ENCODE results near the gene BICC1. TPM values are rescaled to one million over a fixed set of nuclear protein-coding genes. Genes with fewer than 3 reads are reported as not detected.

The BICC1 gene
- polyA plus RNA-seq, 3 donors: 0.02 to 0.24 (median 0.14) TPM

DNA sequence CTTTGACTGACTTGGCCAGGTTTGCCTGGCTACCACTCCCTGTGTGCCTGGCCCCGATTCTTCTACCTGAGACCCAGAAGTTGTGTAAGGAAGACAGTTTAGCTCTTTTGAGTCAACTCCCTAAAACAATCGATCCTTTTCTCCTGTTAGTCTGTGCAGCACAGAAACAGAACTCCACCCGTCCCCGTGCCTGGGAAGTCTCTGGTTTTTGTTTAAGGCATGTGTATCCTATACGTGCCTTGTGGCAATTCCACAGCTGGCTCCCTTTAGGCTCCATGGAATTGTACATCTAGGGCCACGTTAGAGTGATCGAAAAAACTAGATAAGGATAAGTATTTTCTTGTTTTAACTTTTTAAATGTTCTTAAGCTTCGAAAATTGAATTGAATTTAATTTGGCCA, 131.6 kb downstream of the BICC1 start:
- Mint-ChIP-seq H3K27ac (no peak overlapping the region), H3K9me3 (no peaks in the 10 kb centered on the region), H3K4me1 (peaks cover 14% of the 10 kb centered on the region), H3K36me3 (no peaks in the 10 kb centered on the region), H3K27me3 (ENCODE audit: low read depth in 3 of 3) (peaks cover 0 to 3% (median 0%) of the 10 kb centered on the region in 3 donors), H3K4me3 (no peak overlapping the region)
- Histone ChIP-seq H4K20me1 (ENCODE audit: insufficient read depth, low read length) (no peaks in the 10 kb centered on the region), H3K9ac (ENCODE audit: insufficient read depth, low read length, poor library complexity, severe bottlenecking) (no peak overlapping the region), H3K79me2 (ENCODE audit: insufficient read depth, low read length) (no peaks in the 10 kb centered on the region), H3K36me3 (replicated peaks in 1 of 2; ENCODE audit: control insufficient read depth in 1 of 2, insufficient read depth in 2 of 2, low read length in 2 of 2) (no peaks in the 10 kb centered on the region), H2AFZ (ENCODE audit: insufficient read depth, low read depth, low read length, poor library complexity, severe bottlenecking) (no peak overlapping the region), H3K4me2 (replicated peaks; ENCODE audit: extremely low read depth, low read length, poor library complexity, severe bottlenecking) (no peak overlapping the region), H3K4me3 (replicated peaks in 1 of 3; ENCODE audit: low read depth in 2 of 3, low read length in 3 of 3) (no peak overlapping the region), H3K4me1 (ENCODE audit: control insufficient read depth in 1 of 2, insufficient read depth in 2 of 2, low read length in 2 of 2) (peaks cover 4% of the 10 kb centered on the region in 2 donors), H3K27me3 (ENCODE audit: control insufficient read depth in 2 of 2, insufficient read depth in 2 of 2, low read length in 2 of 2) (no peaks in the 10 kb centered on the region), H3K9me3 (replicated peaks in 1 of 2; ENCODE audit: control insufficient read depth in 1 of 2, insufficient read depth in 1 of 2, low read length in 2 of 2) (no peaks in the 10 kb centered on the region), H3K27ac (ENCODE audit: low read depth in 1 of 2, low read length in 2 of 2) (no peak overlapping the region)
- no peak for DNase-seq
- WGBS (ENCODE audit: insufficient coverage): 92% methylated on average over 4 of the region's 8 CpGs
- TF ChIP-seq, protein P1, sequence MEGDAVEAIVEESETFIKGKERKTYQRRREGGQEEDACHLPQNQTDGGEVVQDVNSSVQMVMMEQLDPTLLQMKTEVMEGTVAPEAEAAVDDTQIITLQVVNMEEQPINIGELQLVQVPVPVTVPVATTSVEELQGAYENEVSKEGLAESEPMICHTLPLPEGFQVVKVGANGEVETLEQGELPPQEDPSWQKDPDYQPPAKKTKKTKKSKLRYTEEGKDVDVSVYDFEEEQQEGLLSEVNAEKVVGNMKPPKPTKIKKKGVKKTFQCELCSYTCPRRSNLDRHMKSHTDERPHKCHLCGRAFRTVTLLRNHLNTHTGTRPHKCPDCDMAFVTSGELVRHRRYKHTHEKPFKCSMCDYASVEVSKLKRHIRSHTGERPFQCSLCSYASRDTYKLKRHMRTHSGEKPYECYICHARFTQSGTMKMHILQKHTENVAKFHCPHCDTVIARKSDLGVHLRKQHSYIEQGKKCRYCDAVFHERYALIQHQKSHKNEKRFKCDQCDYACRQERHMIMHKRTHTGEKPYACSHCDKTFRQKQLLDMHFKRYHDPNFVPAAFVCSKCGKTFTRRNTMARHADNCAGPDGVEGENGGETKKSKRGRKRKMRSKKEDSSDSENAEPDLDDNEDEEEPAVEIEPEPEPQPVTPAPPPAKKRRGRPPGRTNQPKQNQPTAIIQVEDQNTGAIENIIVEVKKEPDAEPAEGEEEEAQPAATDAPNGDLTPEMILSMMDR (IDR thresholded peaks at IDR 0.05): no peak
- intact Hi-C loops (cut with micrococcal nuclease): no loop called here

DNA sequence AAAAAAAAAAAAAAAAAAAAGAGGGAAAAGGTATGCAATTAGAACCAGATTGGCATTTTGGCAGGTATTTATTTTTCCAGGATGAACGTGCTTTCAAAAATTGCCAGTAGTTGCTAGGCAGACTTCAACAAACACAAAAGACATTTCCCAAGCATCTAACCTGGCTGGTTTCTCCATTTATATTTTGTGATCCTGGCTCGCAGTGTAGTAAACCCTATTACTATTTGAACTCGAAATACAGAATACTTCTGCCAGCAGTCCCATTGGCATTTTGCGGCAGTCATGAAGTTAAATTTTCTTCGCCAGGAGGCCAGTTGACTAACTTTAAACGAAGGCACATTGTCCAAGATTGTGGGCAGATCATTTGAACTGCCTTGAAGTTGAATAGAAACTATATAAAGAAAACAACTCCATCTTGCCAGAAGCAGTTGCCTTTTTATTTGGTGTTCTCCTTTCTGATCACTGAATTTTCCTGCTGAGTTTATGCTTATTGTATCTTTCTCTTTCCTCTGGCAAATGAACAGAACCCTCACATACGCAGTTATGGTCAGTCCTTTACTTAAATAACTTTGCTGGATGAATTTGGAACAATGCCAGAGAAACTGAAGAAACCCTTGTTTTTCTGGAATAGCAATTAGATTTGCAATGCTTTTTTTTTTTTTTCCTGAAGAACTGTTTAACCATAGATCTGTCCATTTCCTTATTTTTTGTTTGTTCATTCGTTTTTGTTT, 132.9 kb downstream of the BICC1 start:
- DNase-seq: no peak
- H3K9me3 Mint-ChIP-seq: no peaks in the 10 kb centered on the region
- H3K4me2 ChIP-seq (replicated peaks; ENCODE audit: extremely low read depth, low read length, poor library complexity, severe bottlenecking): no peak overlapping the region
- no peaks in the 10 kb centered on the region for H3K36me3 ChIP-seq (replicated peaks in 1 of 2; ENCODE audit: control insufficient read depth in 1 of 2, insufficient read depth in 2 of 2, low read length in 2 of 2)
- intact Hi-C loops (cut with micrococcal nuclease): no loop called here
- 83% methylated on average over 2 of the region's 8 CpGs for WGBS (ENCODE audit: insufficient coverage)
- no peak overlapping the region for H3K27ac Mint-ChIP-seq
- no peaks in the 10 kb centered on the region for H3K9me3 ChIP-seq (replicated peaks in 1 of 2; ENCODE audit: control insufficient read depth in 1 of 2, insufficient read depth in 1 of 2, low read length in 2 of 2)
- TF ChIP-seq, protein P1 (IDR thresholded peaks at IDR 0.05): no peak
- H3K4me1 ChIP-seq (ENCODE audit: control insufficient read depth in 1 of 2, insufficient read depth in 2 of 2, low read length in 2 of 2): peaks cover 4% of the 10 kb centered on the region in 2 donors
- no peaks in the 10 kb centered on the region for H4K20me1 ChIP-seq (ENCODE audit: insufficient read depth, low read length)
- no peak overlapping the region for H3K4me3 ChIP-seq (replicated peaks in 1 of 3; ENCODE audit: low read depth in 2 of 3, low read length in 3 of 3)
- no peak overlapping the region for H3K9ac ChIP-seq (ENCODE audit: insufficient read depth, low read length, poor library complexity, severe bottlenecking)
- no peaks in the 10 kb centered on the region for H3K36me3 Mint-ChIP-seq
- no peaks in the 10 kb centered on the region for H3K79me2 ChIP-seq (ENCODE audit: insufficient read depth, low read length)
- peaks cover 0 to 3% (median 0%) of the 10 kb centered on the region in 3 donors for H3K27me3 Mint-ChIP-seq (ENCODE audit: low read depth in 3 of 3)
- H3K27ac ChIP-seq (ENCODE audit: low read depth in 1 of 2, low read length in 2 of 2): no peak overlapping the region
- peaks cover 14% of the 10 kb centered on the region for H3K4me1 Mint-ChIP-seq
- no peak overlapping the region for H2AFZ ChIP-seq (ENCODE audit: insufficient read depth, low read depth, low read length, poor library complexity, severe bottlenecking)
- H3K27me3 ChIP-seq (ENCODE audit: control insufficient read depth in 2 of 2, insufficient read depth in 2 of 2, low read length in 2 of 2): no peaks in the 10 kb centered on the region
- H3K4me3 Mint-ChIP-seq: no peak overlapping the region
